ENCODE measurements around the gene IL32.

GRCh38 chr16:3113765-3114479 is 48.5 kb downstream of the IL32 start:
- no peak for TF ChIP-seq CTCF (IDR thresholded peaks at IDR 0.05; ENCODE audit: low read length)
- no peak for TF ChIP-seq EZH2 (optimal IDR thresholded peaks at IDR 0.05; ENCODE audit: low read depth, low read length)
- TF ChIP-seq EZH2phosphoT487 (IDR thresholded peaks at IDR 0.05; ENCODE audit: low read length), result no peak
